ENCODE measurements around the gene KIAA1671.

Gene KIAA1671

GRCh38 chr22:25193548-25193947 is 241.0 kb downstream of the KIAA1671 start:
- DNase-seq (ENCODE audit: low read depth) = no peak
- no peak for TF ChIP-seq CTCF (IDR thresholded peaks at IDR 0.05; ENCODE audit: insufficient read depth, low read depth, low read length, missing control alignments)
- no peak overlapping the region for H3K4me3 ChIP-seq (ENCODE audit: low read depth, low read length)

DNA sequence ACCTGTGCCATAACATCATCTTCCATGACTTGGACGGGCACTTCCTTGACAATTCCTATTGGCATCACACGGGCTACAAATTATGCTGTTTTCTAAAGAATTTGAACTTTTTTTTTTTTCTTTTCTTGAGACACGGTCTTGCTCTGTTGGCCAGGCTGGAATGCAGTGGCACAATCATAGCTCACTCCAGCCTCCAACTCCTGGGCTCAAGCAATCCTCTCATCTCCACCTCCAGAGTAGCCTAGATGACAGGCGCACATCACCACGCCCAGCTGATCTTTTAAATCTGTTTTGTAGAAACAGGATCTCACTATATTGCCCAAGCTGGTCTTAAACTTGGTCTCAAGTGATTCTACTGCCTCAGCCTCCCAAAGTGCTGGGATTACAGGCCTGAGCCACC is 243.8 kb downstream of the KIAA1671 start:
- TF ChIP-seq CTCF (IDR thresholded peaks at IDR 0.05; ENCODE audit: insufficient read depth, low read depth, low read length, missing control alignments) = no peak
- DNase-seq (ENCODE audit: low read depth) = no peak
- H3K4me3 ChIP-seq (ENCODE audit: low read depth, low read length) = no peak overlapping the region

- no peak overlapping the region for H3K4me3 ChIP-seq (ENCODE audit: low read depth, low read length)
- no peak for TF ChIP-seq CTCF (IDR thresholded peaks at IDR 0.05; ENCODE audit: insufficient read depth, low read depth, low read length, missing control alignments)
- no peak for DNase-seq (ENCODE audit: low read depth)
Observed at GRCh38 chr22:25197340-25197739, 244.8 kb downstream of the KIAA1671 start.

- DNase-seq (ENCODE audit: low read depth) = no peak
- H3K4me3 ChIP-seq (ENCODE audit: low read depth, low read length) = no peak within 1 kb of the TSS
- TF ChIP-seq CTCF (IDR thresholded peaks at IDR 0.05; ENCODE audit: insufficient read depth, low read depth, low read length, missing control alignments) = no peak
Observed at GRCh38 chr22:25199731-25200520, 247.4 kb downstream of the KIAA1671 start, which contains the start of gene CRYBB3. Gene CRYBB3 (plus strand): TSS chr22:25199858. CDS start chr22:25201397, 1,539 bp downstream.

DNA sequence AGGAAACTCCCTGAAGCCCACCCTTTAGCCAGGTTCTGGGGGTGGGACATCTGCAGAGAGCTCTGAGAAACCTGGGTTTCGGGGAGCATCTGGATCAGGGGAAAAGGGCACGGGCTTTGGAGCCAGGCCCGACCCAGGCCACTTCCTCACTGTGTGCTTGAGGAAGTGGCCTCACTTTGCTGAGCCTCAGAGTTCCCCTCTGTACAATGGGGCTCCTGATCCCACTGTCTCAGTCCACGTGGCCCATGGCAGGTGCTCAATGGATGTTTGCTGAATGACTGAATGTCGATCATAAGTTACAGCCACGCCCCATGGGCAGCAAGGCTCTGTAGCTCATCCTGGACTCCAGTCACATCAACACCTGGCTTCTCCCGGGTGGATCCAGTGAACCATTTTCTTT is 248.5 kb downstream of the KIAA1671 start:
- no peak overlapping the region for H3K4me3 ChIP-seq (ENCODE audit: low read depth, low read length)
- DNase-seq (ENCODE audit: low read depth) = no peak
- no peak for TF ChIP-seq CTCF (IDR thresholded peaks at IDR 0.05; ENCODE audit: insufficient read depth, low read depth, low read length, missing control alignments)

DNA sequence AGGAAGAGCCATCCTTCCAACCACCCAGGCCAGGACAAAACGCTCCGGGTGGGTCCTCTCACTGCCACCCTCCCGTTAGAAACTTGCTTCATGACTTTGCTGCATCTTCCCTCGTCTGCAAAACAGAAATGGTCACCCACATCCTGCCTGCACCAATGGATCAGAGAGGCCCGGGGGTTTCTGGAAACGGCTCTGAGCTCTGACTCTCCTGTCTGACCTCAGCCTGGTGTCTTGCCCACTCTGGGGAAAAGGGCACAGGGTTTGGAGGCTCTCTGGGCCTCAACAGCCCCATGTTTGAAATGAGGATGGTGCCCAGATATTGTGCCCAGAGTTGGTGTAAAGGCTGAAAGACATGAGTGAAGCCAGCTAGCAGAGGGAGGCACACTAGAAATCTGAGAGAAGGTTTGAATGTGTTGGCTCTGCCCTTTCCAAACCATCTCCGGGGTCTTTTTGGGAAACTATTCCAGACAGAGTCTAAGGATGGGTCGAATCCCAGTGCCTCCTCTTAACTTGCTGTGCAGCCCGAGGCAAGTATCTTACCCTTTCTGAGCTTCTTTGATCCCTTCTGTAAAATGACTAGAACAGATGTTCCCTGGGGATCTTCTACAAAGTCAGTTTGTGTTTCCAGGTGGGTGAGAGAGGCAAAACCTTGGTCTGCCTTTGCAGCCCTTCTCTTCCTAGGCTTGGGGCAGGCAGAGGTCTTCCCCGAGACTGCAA is 249.2 kb downstream of the KIAA1671 start:
- H3K4me3 ChIP-seq (ENCODE audit: low read depth, low read length) = no peak overlapping the region
- DNase-seq (ENCODE audit: low read depth) = no peak
- no peak for TF ChIP-seq CTCF (IDR thresholded peaks at IDR 0.05; ENCODE audit: insufficient read depth, low read depth, low read length, missing control alignments)

All from GM12865 (cell line).